ENCODE data around the gene CAMK2D.

Gene CAMK2D

DNA sequence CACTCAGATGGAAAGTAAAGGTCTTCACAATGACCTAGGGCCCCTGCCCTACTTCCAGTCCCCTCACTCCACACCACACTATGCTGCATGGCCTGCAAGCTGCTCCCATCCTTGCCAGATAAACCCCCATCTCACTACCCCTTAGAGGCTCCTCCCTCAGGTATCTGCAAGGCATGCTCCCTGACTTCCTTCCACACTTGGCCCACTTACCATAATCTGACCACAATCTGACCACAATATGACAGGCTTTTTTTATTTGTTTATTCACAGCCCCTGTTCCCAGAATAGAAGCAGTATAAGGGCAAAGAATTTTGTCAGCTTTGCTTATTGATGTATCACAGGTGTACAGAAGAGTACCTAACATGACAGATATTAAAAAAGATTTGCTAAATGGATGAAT is 124.7 kb downstream of the CAMK2D start:
- no peak for DNase-seq

DNA sequence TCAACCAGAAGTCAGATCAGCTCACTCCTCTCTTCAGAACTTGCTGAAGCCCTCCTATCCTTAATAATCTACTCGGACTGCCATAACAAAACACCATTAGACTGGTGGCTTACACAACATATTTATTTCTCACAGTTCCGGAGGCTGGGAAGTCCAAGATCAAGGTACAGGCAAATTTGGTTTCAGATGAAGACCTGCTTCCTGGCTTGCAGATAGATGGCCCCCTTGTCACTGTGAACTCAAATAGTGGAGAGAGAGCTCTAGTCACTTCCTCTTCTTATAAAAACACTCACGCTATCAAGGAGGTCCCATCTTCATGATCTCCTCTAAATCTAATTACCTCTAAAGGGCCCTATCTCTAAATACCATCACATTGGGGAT is 125.1 kb downstream of the CAMK2D start:
- DNase-seq = no peak

DNA sequence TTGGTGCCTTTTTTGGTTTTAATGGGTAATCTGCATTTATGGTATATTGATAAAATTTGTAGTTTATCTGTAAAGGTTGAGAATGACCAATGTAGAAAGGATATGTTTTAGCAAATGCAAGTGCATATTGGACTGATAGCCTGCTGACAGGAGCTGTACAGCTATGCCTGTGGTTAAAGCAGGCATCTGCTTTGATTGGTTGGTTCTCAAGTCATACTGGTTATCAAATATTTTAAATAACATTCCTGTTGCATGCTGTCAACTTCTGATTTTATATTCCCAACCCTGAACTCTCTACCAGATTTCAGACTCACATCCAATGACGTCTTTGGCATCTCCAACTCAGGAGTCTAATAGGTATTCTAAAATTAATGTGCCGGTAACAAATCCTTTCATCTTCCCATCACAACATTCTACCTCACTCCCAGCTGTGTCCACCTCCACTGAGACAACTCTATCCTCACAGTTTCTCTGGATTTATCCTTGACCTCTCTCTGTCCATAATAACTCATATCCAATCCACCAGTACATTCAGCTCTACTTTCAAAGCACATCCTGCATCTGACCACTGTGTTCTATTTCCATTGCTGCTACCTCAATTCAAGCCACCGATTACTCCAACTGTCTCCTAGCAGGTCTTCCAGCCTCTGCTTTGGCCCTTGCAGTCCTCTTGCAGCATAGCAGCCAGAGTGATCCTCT is 125.7 kb downstream of the CAMK2D start:
- no peak for DNase-seq

DNA sequence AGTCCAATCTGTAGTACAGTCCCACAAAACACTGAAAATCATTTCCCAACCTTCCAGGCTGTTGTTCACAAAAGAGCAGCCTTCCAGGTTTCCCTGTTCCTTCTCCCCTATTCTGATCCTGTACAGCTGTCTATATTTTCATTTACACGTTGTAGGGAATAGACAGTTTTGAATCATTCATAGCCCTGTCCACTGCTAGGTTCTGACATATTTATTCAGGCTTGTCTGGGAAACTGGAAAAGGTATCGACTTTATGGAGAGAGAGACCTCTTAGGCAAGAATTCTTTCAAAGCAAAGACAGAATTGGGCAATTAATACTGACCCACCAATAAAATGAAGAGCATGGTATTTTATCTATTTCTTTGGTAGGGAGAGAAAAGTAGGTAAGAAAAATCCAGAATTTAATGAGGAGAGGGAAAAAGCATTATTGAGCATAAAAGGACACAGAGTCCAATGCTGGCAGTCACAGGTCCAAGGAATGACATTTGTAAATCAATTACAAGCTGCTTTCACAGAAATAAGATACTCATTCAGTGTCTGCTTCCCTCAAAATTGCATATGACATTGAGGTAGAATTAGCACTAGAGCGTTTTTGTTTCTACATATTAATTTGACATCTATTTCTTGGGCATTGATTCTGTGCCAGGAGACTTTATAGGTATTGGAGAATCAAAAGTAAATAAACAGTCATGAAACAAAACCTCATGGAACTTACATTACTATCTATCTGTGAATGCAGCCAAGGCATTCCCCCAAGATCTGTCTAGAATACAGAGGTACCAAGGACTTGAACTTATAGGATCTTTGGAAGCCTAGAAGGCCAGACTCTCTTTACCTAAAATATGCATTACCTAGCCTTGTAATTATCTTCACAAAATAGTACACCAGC is 127.2 kb downstream of the CAMK2D start:
- DNase-seq = no peak

DNA sequence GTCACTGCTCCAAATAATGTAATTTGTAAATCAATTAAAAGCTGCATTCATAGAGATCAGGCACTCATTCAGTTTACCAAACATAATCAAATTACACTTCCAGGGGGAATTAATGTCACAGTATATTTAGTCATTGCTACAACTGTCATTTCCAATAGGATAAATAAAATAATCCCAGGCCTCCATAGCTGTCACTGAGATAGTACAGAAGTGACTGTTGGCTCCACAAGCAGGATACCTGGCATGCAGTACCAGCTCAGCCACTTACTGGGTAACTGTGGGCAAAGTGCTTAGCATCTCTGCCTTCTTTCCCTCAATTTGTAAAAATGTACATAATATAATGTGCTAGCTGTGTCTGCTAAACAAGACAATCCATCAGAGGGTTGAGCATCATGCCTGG is 128.1 kb downstream of the CAMK2D start:
- no peak for DNase-seq

DNA sequence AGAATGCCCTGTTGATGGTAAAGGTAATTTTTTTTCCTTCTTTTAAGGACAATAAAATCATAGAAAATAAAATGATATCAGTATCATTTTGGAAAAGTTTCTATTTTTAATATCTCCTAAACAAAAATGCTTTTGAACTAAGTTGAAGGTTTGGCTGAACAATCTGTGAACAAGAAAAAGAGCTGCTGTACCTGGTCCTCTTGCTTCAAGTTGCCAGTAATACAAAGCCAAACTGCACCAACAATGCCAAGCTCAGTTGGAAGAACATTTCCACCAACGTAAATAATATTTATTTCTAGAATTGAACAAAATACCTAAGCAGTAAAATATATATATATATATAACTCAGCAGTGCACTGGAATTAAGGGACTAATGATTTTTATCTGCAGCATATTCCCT is 132.8 kb downstream of the CAMK2D start:
- no peak for DNase-seq

DNA sequence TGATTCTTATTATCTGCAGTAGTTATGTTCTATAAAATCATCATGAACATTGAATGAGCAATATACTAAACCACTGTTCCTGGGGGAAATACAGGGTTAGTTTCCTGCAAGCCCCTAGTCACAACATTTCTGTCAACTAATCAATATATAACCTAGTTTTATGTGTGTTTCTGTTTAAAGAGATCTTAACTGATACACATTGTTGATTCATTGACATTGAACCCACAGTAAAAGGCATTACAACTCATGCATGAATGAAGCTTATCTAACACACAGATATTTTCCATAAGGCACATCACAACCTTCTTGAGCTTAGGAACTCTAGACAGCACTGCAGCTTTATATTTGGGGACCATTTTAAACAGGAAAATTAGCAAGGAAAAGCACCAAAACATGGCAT is 134.2 kb downstream of the CAMK2D start:
- no peak for DNase-seq

DNA sequence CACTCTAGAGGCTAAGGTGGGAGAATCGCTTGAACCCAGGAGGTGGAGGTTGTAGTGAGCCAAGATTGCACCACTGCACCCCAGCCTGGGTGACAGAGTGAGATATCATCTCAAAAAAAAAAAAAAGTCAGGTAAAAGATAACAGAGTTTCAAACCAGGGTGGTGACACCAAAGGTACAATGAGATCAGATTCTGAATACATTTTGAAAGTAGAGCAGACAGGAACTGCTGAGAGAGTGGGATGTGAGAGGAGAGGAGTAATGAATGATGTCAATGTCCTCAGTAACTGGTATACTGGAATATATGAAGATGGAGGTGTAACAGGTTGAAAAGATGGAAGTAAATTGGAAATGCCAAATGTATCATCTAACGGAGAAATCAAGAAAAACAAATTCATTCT is 135.6 kb downstream of the CAMK2D start:
- no peak for DNase-seq

DNA sequence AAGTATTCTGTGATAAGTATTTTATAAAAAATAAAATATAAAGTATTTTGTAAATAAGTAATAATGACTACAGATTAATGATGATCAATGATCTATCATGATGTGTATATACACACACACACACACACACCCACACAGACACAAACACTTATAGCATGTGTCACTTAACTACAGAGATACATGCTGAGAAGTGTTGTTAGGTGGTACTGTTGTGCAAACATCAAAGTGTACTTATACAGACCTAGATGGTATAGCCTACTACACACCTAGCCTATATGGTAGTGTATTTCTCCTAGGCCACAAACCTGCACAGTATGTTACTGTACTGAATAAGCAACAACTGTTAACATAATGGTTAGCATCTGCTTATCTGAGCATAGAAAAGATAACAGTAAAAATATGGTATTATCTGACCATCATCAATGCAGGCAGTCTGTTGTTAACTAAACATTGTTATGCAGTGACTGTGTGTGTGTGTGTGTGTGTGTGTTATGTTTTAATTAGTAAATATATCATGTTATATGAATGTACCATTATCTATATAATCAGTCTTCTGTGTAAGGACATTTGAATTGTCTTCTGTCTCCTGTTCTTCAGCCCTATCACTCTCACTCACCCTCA is 138.2 kb downstream of the CAMK2D start:
- DNase-seq = no peak

DNA sequence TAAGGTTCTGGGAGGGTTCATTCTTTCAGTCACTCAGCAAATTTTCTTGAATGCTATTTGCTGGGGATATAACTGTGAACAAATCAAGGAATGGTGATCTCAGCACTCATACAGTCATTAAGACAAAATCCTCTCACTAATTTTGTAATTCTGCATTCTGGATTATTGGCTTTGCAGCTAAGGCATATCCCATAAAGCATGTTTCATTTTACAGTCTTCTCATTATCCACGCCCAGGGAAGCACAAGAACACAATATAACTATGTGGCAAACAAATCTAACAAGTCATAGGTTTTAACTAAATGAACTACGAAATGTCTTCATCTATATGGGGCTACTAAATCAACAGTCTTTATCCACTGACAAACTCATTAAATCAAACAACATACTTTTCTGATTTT is 139.9 kb downstream of the CAMK2D start:
- DNase-seq = no peak

DNA sequence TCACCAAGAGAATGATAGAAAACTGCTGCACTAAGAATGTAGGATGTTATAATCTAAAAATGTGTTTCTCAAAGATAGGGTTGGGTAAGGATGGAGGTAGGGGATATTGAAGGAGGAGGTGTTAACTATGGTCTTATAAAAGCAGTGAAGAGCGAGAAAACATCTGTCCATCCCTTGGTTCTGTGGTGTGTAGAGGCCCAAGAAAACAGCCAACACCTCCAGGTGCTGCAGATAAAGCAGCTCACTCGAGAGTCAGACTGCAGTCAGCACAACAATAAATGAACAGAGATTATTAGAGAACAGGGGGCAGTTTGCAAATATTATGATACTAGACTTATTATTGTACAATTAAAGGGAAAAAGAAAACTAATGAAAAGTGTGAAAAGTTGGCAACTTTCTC is 141.5 kb downstream of the CAMK2D start:
- DNase-seq = no peak

DNA sequence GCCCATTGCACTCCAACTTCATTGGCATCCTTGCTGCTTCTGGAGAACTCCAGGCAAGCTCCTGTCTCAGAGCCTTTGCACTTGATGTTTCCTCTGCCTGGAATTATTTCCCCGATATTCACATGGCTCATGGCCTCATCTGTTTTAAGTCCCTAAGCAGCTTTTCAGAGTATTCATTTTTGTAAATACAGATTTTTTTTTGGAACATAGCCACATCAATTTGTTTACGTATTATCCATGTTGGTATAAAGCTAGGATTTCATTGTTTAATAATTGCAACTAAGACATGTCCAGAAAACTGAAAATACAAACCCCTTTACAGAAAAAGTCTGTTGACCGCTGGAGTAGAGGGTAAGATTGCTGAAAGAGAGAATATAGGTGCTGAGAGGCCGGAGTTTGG is 142.0 kb downstream of the CAMK2D start:
- no peak for DNase-seq

DNA sequence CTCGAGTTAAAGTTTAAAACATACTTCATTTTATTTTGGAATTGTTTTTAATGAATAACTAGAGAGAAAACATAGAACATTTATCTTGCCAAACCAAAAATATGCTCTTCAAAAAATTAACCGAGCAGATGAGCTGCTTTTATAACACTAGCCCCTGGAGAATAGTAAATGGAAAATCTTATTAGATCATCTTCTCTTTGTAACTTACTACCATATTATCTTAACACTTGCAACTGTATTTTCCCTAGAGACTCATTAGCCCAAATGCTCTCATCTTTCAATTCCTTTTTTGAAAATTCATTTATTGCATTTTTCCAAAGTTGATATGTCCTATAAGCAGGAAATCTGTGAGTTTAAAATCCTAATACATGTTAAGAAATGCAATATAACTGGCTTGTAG is 143.3 kb downstream of the CAMK2D start:
- DNase-seq = no peak

DNA sequence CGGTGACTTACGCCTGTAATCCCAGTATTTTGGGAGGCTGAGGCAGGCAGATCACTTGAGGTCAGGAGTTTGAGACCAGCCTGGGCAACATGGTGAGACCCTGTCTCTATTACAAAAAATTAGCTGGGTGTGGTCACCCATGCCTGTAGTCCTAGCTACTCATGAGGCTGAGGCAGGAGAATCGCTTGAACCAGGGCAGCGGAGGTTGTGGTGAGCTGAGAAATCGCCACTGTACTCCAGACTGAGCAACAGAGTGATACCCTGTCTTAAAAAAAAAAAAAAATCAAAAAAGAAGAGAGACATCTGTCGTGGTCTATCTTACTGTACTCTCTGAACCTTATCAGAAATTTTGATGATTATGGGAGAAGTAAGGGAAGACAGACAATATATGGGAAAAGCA is 144.3 kb downstream of the CAMK2D start:
- no peak for DNase-seq

DNA sequence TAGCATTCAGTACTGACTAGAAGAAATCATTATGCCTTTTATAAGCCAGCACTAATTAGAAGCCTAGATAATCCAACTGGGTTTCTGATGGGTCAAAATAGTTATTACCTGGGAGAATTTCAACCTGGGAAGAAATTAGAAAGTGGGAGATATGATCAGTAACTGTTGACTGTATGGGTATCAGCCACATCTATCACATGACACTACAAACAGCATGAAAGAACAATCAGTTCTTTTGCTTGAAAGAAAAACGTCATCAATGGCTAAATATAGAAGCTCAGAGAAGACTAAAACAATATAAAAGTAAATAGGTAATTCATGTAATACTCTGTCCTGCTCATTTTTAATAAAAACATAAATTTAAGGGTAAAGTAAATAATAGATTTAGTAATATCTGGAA is 145.1 kb downstream of the CAMK2D start:
- no peak for DNase-seq

DNA sequence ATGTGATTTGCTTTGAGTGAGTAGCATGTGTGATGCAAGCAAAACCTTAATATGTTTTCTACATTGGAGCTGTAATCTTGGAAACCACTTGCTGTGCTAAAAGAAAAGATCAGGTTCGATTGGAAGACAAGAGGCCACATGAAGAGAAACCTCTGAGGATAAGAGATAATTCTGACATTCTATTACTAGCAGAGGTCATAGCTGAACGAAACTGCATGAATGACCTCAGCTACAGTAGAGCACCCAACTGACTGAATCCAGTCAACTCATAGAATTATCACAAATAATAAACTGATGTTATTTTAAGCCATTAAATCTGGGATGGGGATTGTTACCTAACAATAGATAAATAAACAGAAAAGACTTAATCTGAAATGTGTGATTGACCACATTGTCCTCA is 147.1 kb downstream of the CAMK2D start:
- no peak for DNase-seq

DNA sequence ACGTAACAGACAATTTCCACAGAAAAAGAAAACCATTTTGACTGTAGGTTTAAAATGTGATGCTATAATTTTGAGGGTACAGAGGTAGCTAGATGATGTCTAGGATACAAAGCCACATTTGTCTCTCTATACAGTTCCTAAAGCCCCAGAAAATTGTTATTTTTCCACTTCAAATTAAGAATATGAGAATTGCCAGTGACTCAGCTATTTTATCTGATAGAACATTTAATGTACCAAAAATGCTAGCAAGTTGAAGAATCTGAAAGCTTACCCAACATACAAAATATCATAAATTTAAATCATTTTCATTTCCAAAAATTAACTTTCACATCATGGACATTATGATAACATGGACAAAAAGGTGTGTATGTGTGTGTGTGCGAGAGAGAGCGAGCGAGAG is 148.0 kb downstream of the CAMK2D start:
- no peak for DNase-seq

DNA sequence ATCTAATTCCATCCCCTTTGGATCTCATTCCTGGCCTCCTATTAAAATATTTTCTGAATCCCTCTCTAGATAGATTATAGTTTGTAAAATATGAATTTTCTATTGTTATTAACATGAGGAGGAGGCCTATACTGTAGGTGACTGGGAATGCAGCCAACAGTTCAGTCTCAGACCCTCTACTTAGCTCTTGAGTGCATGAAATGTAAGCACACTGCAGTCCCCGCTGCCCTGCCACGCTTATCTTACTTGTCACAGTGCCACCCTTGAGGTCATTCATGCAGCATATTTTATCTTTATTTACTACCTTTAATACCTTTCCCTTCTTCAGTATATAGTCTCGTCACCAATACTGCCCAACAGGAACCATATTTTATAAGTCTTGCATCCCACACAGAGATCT is 151.0 kb downstream of the CAMK2D start:
- DNase-seq = no peak

DNA sequence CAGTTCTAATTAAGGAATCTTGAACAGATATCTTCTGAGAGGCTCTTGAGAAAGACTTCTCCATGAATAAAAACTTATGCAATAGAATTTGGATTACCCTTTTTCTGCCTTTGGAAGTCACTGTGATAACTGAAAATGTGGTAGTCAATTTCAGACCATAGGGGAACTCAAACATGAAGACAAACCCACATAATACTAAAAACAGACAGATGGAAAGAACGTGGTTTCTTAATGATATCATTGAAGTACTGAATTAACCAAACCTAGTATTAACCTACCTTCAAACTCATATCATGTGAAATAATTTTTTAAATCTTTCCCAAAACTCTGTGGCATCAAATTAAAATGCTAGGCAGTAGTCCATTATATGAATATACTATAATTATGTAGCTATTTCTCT is 153.5 kb downstream of the CAMK2D start:
- DNase-seq = no peak

DNA sequence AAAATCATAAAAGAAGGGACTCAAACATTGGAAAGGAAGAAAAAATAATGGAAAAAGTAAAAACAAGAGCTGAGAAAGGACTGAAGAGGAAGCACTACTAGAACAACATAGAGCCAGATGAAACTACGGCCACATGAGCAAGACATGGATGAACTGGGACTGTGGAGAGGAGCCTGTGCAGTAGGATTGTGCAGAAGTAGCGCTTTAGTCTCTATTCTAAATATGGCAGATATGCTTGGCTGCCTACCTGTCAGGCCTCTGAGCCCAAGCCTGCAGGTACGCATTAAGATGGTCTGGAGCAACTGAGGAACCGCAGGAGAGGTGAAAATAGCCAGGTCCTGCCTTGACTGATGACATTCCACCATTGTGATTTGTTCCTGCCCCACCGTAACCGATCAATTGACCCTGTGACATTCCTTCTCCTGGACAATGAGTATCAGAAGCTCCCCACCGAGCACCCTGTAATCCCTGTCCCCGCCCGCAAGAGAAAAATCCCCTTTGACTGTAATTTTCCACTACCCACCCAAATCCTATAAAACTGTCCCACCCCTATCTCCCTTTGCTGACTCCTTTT is 154.3 kb downstream of the CAMK2D start:
- DNase-seq = no peak

DNA sequence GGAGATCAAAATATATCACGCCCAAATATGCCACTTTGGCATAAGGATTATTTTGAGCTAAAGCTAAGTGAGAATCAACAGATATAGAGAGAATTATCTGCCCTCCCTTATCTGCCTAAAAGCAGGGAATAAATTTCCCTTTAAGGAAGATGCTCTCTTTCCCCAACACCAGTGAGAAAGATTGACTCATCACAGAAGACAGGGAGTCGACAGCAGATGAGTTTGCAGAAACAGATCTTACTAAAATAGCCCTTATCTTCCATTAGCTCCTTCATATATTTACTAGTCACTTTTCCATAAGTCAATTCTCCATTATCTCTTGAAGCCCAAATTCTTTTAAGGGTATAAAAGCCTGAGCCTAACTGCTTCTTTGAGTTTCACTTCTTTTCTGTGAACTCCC is 156.6 kb downstream of the CAMK2D start:
- no peak for DNase-seq

DNA sequence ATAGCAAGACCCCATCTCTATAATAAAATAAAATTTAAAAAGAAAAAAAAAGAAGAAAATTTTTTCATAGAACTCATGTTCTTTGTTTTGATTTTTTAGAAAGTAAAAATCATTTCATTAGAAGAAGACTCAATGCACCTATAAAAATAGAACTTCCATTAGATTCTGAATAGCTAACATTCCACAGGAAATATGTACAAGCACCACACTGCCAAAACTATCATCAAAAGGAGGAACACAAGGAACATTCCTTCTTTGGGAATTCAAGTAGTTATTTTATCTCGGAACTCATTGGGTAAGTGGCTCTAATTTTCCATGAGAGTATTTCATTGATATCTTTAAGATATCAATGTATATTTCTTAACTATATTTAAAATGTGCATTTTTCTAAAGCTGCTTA is 157.6 kb downstream of the CAMK2D start:
- DNase-seq = no peak

DNA sequence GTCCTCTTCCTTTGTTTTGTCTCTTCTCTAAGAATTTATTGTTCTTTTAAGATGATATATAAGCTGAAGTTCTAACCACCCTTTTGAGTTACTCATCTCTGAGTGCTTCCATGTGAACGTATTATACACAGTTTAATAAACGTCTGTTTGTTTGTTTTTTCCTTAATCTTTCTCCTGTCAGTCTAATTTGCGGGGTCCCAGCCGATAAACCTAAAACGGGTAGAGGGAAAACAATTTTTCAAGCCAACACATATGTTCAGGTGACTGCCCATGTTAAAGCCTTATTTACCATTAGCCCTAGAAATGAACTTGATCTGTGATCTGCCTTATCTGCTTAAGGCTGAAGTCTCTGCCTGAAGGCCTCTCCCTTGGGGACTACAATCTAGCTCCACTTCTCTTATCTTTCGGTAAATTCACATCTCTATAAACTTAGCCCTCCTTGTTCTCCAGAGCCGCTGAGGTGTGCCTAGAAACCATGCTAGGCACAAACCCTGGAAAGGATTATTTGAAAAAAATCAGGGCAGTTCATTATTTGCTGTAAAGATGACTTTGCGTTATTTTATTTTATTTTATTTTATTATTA is 158.8 kb downstream of the CAMK2D start:
- no peak for DNase-seq

DNA sequence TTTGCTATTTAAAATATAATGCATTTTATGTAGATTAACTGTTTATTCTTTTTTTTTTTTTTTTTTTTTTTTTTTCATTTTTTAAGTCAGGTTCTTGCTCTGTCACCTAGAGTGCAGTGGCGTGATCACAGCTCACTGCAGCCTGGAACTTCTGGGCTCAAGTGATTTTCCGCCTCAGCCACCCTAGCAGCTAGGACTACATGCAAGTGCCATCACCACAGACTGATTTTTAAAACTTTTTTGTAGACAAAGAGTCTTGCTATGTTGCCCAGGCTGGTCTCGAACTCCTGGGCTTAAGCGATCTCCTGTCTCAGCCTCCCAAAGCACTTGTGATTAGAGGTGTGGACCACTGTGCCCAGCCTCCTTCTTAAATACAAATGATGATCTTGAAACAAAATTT is 159.9 kb downstream of the CAMK2D start:
- no peak for DNase-seq

Data from NCI-H69 (cell line).